IPS-15b (cell line): ENCODE measurements around the gene LYL1.

Experiments used
- H3K27me3 ChIP-seq: one replicate; pipeline ENCODE4 v1.6.1; 2013; ENCODE audit warnings: low read length; ENCODE audit not compliant: control insufficient read depth, insufficient read depth
- H3K36me3 ChIP-seq: one replicate; pipeline ENCODE4 v1.6.1; 2013; ENCODE audit warnings: low read length; ENCODE audit not compliant: control insufficient read depth, insufficient read depth
- H3K4me1 ChIP-seq: one replicate; pipeline ENCODE4 v1.6.1; 2013; ENCODE audit warnings: mild to moderate bottlenecking, low read length; ENCODE audit not compliant: control insufficient read depth, insufficient read depth
- H3K4me3 ChIP-seq: one replicate; pipeline ENCODE4 v1.5.1; 2013; ENCODE audit warnings: low read depth, low read length
- H3K9ac ChIP-seq: one replicate; pipeline ENCODE4 v1.6.1; 2013; ENCODE audit warnings: low read depth, mild to moderate bottlenecking, low read length
- H3K9me3 ChIP-seq: one replicate; pipeline ENCODE4 v1.6.1; 2013; ENCODE audit warnings: mild to moderate bottlenecking, low read length; ENCODE audit not compliant: control insufficient read depth, insufficient read depth

Gene LYL1

DNA sequence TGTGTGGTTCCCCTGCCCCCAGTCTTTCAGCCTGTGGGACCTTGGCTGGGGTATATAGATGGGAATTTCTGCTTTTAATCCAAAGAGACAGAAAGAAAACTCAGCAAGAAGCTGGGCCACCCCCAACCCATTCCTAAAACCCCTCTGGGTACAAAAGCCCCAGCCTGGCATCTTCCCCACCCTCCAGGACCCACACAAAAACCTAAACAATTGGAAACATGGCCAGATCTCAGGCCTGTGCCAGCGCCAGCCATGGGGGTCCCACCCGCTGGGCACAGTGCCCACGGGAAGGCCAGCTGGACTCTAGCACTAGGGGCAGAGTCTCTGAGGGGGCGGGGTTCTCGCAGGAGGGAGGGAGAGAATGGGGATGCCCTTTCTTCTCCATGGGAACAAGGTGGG is 8.6 kb downstream of the LYL1 start:
- no peaks in the 10 kb centered on the region for H3K36me3 ChIP-seq
- H3K9ac ChIP-seq = no peak overlapping the region

DNA sequence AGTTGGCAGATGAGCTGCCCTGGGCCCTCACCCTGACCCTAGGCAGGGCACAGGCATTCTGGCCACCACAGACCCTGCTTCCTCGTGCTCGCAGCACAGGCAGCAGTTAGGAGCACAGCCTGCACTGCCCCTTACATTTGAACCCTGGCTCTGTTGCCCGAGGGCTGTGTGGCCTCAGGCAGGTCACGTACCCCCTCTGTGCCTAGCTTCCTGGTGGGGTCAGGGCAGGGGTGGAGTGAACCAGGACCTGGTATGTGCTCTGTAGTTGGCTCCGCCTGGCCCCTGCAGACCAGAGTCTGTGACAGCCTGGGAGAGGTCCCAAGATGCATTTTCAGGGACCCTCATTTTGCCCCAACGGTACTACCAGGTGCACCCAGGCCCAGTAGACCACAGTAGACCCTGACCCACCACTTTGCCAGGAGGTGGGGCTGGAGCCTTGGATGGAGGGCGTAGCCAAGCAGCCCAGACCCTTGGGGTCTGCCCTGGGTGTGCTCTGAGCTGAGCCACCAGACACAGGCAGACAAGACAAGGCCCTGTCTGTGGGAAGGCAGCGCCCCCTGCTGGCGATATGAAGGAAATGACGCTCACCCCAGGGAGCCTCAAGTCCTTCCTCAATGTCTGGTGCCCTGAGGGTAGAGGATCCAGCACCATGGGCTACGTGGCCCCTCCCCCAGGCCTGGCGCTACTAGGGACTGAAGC is 9.1 kb downstream of the LYL1 start:
- Histone ChIP-seq H3K27me3 (peaks cover 36% of the 10 kb centered on the region), H3K4me3 (no peak overlapping the region), H3K9ac (no peak overlapping the region), H3K4me1 (peaks cover 15% of the 10 kb centered on the region), H3K9me3 (no peaks in the 10 kb centered on the region), H3K36me3 (no peaks in the 10 kb centered on the region)

More for the DNA sequence above, 8.6 kb downstream of the LYL1 start:
- H3K27me3 ChIP-seq = peaks cover 42% of the 10 kb centered on the region
- peak overlapping the region; percentile 74 for H3K4me3 ChIP-seq
- peaks cover 15% of the 10 kb centered on the region for H3K4me1 ChIP-seq
- no peaks in the 10 kb centered on the region for H3K9me3 ChIP-seq

DNA sequence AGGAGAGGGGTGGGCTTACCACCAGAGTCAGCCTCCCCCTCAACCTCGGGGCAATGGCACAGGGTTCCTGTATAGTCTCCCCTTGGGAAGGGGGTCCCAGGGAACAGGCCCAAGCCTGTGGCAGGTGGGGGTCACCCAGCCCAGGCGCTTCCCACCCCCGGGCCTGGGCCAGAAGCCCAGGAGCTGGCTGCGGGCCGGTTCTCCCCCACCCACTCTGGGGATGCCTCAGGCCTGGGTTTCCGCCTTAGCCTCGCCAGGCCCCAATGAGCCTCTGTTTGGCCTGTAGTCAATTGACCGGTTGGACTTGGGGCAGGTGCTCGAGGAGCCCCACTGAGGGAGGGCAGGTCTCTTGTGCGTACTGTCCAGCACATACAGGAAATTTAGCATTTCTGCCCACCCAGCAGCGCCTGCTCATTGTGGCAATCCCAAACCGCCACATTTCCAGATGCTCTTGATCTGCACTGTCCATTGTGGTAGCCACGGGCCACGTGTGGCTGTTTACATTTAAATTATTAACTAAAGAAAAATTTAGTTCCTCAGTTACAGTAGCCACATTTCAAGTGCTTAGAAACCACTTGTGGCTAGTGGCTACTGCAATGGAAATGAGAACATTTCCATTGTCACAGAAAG is 9.9 kb downstream of the LYL1 start:
- Histone ChIP-seq H3K9me3 (no peaks in the 10 kb centered on the region), H3K9ac (no peak overlapping the region), H3K4me1 (peaks cover 15% of the 10 kb centered on the region), H3K27me3 (peaks cover 33% of the 10 kb centered on the region), H3K4me3 (no peak overlapping the region), H3K36me3 (no peaks in the 10 kb centered on the region)

GRCh38 chr19:13092158-13092543 is 10.5 kb downstream of the LYL1 start:
- H3K4me3 ChIP-seq = no peak overlapping the region
- peaks cover 14% of the 10 kb centered on the region for H3K4me1 ChIP-seq
- H3K36me3 ChIP-seq = no peaks in the 10 kb centered on the region
- H3K27me3 ChIP-seq = peaks cover 31% of the 10 kb centered on the region
- H3K9me3 ChIP-seq = no peaks in the 10 kb centered on the region
- no peak overlapping the region for H3K9ac ChIP-seq

GRCh38 chr19:13091400-13092157 is 11.1 kb downstream of the LYL1 start:
- no peaks in the 10 kb centered on the region for H3K9me3 ChIP-seq
- H3K4me1 ChIP-seq = peaks cover 9% of the 10 kb centered on the region
- H3K4me3 ChIP-seq = peak overlapping the region; percentile 30
- peaks cover 30% of the 10 kb centered on the region for H3K27me3 ChIP-seq
- no peak overlapping the region for H3K9ac ChIP-seq
- no peaks in the 10 kb centered on the region for H3K36me3 ChIP-seq

DNA sequence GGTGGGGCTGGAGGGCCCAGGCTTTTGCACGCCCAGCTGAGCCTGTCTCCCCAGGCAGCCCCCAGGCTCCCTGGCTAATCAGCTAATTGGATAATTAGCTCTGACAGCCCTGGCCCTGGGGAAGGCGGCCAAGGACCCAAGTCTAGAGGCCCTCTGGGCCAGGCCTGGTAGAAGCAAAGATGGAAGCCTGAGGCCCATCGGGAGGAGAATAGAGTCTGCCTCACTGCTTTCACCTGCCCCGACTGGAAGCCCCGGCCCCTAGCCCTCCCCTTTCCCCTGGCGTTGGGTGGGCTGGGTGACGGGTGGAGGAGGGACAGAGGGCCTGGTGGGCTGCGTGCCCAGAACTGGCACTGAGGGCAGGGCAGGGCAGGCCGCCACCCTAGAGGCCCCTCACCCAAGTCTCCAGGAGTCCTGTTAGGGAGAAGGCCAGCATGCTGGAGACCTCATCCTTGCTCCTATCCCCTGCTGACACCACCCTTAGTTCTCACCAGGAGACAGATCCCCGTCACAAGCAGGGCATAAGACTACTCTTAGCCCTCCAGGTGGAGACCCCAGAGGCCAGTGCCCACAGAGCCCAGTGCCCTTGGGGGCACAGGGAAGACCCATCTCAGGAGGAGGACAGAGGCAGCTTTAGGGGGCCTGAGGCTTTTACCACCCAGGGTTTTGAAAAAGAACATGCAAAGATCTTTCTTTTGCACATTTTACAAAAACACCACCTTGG is 12.0 kb downstream of the LYL1 start:
- no peaks in the 10 kb centered on the region for H3K9me3 ChIP-seq
- H3K36me3 ChIP-seq = no peaks in the 10 kb centered on the region
- H3K9ac ChIP-seq = no peak overlapping the region
- H3K27me3 ChIP-seq = peaks cover 31% of the 10 kb centered on the region
- H3K4me3 ChIP-seq = no peak overlapping the region
- H3K4me1 ChIP-seq = peaks cover 9% of the 10 kb centered on the region

DNA sequence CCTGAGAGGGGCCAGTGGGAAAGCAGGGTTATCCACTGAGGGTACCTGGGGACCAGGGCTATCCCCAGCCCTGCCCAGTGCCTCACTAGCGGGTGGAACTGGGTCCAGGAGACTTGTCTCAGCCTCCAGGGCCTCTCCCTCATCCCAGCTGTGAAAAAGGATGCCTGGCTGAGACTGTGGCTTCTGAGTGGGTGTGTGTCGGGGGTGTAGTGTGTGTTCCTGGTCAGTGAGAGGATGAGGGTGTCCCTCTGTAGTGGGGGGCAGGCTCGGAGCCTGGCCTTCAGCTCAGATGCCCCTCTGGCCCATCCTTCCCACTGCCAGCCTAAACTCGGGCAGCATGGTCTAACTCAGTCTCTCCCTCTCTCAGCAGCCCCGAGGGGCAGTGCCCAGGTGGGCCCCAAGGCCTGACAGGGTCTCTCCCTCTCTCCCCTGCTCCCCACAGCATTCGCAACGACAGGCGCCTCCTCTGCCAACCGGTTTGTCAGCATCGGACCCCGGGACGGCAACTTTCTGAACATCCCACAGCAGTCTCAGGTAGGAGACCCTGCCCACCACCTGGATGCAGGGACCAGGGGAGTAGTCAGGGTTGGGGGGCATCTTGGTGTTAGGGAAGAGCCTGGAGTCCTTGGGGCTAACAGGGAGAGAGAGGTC is 12.7 kb downstream of the LYL1 start:
- Histone ChIP-seq H3K4me1 (peaks cover 9% of the 10 kb centered on the region), H3K9me3 (no peaks in the 10 kb centered on the region), H3K36me3 (no peaks in the 10 kb centered on the region), H3K4me3 (no peak overlapping the region), H3K27me3 (peaks cover 31% of the 10 kb centered on the region), H3K9ac (no peak overlapping the region)

DNA sequence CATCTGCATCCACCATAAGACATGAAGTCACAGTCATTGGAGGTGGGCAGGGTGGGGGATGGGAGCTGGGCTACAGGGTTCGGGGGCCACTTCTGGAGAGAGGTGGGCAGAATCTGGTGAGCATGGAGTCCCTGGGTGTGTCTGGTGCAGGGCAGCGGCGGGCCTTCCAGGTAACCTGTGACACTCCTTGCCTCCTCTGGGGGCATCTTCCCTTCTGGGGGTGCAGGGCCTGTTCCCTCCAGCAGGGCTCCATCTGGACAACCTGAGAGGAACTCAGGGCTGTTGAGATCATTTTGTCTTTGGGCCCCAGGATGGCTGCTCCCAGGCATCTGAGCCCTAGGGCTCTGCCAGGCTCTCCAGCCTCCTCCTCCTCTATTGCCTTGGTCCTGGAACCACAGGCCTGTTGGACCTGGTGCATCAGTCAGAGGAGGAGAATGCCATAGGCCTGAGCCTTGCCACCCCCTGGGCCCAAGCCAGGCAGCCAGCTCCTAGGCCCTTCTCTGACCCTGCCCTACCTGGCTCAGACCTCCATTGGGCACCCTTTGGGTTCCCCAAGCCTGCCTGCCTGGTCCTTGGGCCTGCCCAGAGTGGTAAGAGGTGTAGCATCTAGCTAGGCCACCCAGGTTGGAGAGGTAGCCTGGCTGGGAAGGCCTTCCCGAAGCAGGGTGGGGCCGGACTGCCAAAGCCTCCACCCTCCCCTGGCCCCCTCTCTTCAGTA is 13.4 kb downstream of the LYL1 start:
- Histone ChIP-seq H3K4me1 (peaks cover 9% of the 10 kb centered on the region), H3K4me3 (no peak overlapping the region), H3K9me3 (no peaks in the 10 kb centered on the region), H3K36me3 (no peaks in the 10 kb centered on the region), H3K27me3 (peaks cover 27% of the 10 kb centered on the region), H3K9ac (no peak overlapping the region)

- Histone ChIP-seq H3K27me3 (peaks cover 18% of the 10 kb centered on the region), H3K9me3 (no peaks in the 10 kb centered on the region), H3K9ac (no peak overlapping the region), H3K4me3 (no peak overlapping the region), H3K36me3 (no peaks in the 10 kb centered on the region), H3K4me1 (peaks cover 12% of the 10 kb centered on the region)
Measured at GRCh38 chr19:13087795-13088537, 14.7 kb downstream of the LYL1 start.

DNA sequence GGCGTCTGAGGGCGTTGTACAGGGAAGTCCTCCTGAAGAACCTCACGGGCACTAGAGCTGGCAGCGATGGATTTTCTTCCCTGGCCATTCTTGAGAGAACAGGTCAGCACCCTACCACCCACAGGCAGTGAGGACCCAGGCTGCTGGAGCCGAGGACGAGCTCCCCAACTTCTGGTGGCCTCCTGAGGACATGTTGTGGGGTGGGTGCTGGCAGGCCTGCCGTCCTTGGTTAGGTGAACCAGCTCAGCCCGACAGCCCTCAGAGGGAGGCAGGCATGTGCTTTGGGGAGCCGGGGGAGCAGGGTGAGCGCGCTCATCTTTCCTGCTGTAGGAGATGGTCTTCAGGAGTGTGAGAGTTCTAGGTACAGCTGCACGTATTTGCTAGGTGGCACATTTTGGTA is 15.4 kb downstream of the LYL1 start:
- Histone ChIP-seq H3K9ac (no peak overlapping the region), H3K4me3 (no peak overlapping the region), H3K4me1 (peaks cover 14% of the 10 kb centered on the region), H3K36me3 (no peaks in the 10 kb centered on the region), H3K27me3 (peaks cover 13% of the 10 kb centered on the region), H3K9me3 (no peaks in the 10 kb centered on the region)
